Nucleus accumbens (tissue), 56 donors: ENCODE data around the gene CCDC74A.
"Not testable (repeated sequence)": the region's sequence is repeated elsewhere in the genome, so short reads cannot be mapped to it uniquely, and the experiment has no call there.

Source experiments
- DNase-seq, 56 donors: peaks; one replicate each; lab custom pipeline; 2025; lab: John Stamatoyannopoulos, UW

The CCDC74A gene

DNA sequence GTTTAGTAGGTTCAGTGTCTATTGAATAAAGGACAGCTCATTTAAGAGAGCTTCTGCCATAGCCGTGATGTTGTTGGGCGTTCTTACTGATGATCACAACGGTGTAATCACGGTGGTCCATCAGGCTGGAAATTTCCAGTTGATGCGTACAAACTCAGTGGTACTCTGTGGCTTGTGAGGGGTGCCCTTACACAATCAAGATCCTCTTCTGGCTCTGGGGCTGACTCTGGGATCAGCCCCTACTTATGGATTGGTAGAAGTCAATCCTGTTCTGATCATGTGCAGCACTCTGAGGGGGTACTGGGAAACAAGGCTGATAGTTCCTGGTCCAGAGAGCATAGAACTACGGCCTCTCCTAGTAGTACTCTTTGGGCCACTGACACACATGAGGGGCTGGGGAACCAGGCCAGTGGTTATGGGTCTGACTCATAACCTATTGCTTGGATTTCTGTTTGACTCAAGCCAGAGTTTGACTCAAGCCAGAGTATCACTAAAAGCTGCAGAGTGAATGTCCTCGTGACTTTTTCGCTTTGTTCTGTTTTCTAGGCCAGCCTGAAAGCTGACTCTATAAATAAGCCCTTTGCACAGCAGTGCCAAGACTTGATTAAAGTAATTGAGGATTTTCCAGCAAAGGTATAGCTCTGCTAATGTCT, 29.2 kb upstream of the CCDC74A start:
- not testable (repeated sequence) for DNase-seq

DNA sequence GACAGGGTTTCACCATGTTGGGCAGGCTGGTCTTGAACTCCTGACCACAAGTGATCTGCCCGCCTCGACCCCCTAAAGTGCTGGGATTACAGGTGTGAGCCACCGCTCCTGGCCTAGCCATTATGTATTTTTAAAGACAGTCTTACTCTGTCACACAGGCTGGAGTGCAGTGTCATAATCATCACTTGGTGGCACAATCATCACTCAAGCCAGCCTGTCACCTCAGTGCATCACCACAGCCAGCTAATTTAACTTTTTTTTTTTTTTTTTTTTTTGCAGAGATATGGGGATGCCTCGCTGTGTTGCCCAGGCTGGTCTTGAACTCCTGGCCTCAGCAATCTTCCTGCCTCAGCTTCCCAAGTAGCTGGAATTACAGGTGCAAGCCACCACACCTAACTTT, 24.1 kb upstream of the CCDC74A start:
- DNase-seq = not testable (repeated sequence)

DNA sequence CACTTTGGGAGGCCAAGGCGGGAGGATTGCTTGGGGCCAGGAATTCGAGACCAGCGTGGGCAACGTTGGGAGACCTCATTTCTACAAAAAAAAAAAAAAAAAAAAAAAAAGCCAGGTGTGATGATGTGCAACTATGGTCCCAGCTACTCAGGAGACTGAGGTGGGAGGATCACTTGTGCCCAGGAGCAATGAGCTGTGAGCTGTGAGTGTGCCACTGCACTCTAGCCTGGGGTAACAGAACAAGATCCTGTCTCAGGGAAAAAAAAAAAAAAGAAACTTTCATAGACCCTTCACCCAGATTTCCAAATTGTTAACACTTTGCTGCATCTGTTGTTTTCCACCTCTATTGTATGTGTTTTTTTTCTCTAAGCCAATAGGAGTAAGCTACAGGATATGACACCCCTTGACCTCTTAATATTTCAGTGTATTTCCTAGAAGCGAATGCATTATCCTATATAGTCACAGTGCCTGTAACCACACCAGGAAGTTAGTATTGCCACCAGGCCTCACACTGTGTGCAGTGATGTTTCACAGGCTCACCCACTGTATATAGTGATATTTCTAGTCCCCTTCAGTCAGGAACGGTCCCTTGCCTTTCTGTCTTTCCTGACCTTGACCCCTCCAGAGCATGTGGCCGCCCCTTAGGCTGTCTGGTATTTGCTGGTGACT, 23.5 kb upstream of the CCDC74A start:
- not testable (repeated sequence) for DNase-seq

GRCh38 chr2:131509615-131510014, 18.1 kb upstream of the CCDC74A start:
- DNase-seq = no peak

- DNase-seq = not testable (repeated sequence)
These were observed 16.3 kb upstream of the CCDC74A start for GRCh38 chr2:131511291-131511968.

DNA sequence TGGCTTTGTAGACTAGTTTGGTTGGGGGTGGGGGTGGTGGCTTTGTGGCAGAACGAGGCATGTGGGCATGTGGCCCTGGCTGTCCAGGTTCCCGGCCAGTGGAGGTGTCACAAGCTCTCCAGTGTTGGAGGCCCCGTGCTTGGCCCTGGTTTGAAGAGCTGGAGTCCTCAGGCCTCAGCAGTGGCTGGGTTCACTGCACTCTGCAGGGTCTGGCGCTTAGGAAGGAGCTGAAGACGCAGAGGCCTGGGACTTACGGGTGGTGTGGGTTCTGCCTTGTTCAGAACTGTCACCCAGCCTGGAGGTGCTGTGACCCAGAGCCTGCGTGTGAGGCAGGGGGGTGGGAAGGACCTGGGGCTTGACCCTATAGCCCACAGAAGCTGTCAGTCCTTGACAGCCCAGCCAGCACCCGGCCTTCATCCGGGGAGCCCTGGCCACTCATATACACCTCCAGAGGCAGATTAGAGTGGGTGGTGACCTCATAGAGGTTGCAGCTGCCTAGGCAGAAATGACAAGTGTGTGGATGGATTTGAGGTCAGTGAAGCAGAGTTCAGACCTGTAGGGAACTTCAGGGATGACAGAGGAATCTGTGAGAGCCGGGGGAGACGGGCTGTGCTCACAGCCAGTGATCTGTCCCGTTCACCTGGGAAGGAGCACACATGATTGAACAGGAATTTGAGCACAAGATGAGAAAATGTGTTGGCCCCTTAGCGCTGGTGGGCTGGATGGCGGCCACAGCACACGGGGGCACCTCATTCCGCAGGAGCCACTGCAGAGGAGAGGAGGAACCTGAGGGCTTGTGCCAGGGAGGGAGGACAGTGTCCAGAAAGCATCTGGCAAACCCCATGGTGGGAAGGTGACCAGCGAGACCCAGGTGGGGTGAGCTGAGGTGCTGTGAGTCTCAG, 15.5 kb upstream of the CCDC74A start:
- DNase-seq = peak in 3 of 56 donors; percentile 4 to 8 (median 7)

DNA sequence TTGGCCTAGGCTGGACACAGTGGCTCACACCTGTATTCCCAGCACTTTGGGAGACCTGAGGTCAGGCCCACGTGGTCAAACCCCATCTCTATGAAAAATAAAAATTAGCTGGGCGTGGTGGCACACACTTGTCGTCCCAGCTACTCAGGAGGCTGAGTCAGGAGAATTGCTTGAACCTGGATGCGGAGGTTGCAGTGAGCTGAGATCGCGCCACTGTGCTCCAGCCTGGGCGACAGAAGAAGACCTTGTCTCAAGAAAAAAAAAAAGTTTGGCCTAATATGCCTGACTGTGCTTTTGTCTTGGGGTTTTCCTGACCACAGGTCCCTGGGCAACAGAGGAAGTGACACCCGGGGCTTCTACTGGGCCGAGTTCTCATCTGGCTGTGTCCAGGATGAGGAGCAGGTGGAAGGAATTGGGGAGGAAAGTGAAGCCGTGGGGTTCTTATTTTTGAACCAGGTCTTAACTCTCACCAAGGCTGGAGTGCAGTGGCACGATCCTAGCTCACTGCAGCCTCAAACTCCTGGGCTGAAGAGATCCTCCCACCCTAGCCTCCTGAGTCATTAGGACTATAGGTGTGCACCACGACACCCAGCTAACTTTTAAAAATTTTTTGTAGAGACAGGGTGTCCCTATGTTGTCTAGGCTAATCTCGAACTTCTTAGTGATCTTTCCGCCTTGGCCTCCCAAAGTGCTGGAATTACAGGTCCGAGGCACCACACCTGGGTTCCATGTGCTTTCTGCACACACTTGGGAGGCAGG, 13.1 kb upstream of the CCDC74A start:
- not testable (repeated sequence) for DNase-seq

GRCh38 chr2:131515235-131515634, 12.5 kb upstream of the CCDC74A start:
- DNase-seq = not testable (repeated sequence)

DNA sequence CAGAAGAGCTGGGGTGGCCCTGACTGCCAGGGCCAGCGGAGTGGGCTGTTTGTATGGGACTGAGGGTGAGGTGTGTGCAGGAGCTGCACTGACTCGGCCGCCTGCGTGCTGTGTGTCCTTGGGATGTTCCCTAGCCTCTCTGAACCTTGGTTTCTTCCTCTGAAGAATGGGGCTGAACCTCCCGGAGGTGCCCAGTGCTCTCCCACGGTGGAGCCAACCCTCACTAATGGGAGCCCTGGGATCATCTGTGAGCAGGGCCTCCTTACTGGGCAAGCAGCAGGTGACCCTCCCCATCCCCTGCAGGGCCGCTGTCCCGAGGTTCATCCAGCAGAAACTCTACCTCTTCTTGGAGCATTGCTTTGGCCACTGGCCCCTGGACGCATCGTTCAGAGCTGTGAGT, 11.7 kb upstream of the CCDC74A start:
- DNase-seq = no peak

DNA sequence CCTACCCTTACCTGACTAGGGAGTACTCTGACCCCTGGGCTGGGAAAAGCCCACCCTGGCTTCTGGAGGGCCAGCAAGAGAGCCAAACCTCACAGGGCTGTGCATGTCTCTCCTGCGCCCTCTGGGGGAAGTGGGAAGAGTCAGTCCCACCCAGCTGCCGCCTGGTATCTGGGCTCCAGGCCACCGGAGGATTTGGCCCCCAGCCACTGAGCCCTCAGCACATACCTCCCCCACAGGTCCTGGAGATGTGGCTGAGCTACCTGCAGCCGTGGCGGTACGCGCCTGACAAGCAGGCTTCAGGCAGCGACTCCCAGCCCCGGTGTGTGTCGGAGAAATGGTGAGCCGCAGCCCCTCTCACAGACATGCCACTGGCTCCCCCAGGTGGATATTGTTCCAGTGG, 11.1 kb upstream of the CCDC74A start:
- peak in 1 of 56 donors; percentile 6 for DNase-seq

GRCh38 chr2:131517106-131517831, 10.4 kb upstream of the CCDC74A start:
- no peak for DNase-seq

DNA sequence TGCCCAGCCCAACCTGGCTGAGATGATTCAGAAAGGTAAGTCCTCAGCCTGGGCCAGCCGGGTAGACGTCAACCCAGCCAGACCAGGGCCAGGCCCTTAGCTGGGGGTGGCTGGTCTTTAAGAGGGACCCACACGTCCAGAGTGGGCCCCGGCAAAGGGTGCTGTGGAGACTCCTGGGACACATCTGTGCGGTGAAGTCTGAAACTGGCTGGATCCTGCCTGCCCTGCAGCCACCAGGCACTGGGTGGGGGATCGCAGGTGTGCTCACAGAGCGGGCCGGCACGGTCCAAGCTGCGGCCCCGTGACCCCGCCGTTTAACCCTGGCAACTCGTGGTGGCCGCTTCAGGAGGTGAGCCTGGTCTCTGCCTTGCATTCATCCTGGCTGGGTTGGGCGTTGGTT, 9.8 kb upstream of the CCDC74A start:
- DNase-seq = not testable (repeated sequence)

- not testable (repeated sequence) for DNase-seq
These were observed 9.2 kb upstream of the CCDC74A start for GRCh38 chr2:131518531-131518930.

DNA sequence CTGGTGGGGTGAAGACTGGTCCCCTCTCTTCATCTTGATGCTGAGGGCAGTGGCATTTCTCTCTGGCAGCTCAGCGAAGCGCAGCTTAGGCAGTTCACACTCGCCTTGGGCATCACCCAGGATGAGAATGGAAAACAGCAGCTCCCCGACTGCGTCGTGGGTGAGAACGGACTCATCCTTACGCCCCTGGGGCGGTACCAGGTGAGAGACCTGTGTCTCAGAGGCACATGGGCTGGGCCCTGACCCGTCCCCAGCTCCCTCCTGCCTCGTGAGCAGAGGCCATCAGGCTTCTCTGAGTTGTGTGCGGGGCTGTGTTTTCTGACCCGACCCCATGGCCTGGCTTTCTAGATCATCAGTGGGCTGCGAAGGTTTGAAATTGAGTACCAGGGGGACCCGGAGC, 8.2 kb upstream of the CCDC74A start:
- no peak for DNase-seq

DNA sequence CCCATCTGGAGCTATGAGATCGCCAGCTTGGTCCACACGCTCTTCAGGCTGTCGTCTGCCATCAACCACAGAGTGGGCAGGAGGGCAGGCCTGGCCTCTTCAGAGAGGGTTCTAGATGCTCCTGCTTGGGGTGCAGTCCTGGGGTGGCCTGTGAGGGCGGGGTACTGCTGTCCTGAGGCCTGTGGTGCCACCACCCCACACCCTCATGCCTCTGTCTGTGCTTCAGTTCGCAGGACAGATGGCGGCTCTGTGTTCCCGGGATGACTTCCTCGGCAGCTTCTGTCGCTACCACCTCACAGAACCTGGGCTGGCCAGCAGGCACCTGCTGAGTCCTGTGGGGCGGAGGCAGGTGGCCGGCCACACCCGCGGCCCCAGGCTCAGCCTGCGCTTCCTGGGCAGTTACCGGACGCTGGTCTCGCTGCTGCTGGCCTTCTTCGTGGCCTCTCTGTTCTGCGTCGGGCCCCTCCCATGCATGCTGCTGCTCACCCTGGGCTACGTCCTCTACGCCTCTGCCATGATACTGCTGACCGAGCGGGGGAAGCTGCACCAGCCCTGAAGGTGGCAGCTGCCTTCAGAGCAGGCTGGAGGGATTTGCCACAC, 7.7 kb upstream of the CCDC74A start:
- DNase-seq = not testable (repeated sequence)

DNA sequence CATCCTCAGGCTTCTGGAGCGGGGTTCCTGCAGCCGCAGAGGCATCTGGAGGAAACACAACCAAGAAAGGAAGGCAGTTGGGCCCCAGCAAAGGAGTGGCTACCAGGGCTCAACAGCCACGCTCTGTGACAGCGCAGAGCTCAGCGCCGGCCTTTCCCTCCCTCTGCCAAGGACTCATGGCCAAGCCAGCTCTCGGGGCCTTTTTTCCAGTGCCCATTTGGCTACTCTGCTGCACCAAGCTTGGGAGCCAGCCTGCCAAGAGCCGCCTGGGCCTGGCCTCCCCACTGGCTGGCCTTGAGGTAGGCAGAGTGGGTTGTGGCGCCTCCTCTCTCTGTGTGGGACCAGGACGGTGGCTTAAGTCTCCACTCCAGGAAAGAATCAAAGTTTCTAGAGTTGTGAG, 7.2 kb upstream of the CCDC74A start:
- DNase-seq = peak in 10 of 56 donors; percentile 6 to 37 (median 16)

DNA sequence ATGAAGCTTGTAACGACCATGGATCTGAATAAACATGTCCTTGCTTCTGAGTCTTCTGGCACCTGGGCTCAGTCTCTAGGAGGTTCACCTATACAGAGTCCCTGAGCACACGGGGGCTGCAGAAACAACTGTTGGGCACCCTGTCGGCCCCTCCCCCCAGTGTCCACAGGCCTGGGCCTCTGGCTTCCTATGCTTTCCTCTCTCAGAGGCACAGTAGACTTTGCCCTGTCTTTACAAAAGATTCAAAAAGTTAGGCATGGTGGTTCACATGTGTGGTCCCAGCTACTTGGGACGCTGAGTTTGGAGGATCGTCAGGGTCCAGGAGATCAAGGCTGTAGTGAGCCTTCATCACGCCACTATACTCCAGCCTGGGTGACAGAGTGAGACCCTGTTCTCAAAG, 6.2 kb upstream of the CCDC74A start:
- not testable (repeated sequence) for DNase-seq

DNA sequence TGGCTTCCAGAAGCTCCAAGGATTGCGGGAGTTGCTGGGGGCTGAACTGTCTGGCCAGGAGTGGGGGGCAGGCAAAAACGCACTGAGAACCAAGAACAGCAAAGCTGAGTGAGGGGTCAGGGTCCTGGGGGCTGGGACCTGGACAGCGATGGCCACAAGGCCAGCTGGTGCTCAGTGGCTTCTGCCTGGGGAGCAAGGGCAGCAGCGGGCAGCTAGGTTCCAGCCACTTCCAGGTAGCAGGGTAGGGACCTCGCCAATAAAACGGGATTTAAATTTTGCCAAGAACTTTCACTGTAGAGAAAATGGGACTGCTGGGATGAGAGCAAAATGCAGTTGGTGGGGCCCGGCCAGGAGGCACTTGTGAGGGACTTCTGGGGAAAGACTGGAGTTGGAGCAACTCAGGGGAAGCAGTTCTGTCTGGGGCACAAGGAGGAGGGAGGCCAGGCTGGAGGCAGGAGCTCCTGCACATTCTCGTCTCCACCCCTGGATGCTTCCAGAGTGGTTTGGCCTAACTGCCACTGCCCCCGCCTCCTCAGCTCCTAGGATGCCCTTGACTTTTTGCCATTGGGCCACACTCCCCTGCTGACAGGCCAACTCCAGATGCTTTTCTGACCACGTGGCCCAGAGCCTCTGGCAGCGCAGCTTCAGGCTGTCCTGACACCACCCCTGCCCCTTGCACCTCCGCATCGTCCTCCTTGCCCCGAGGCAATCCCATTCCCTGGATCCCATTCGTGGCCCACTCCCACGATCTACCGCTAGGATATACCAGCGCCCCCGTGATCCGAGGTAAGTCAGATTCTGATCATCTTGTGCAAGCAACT, 5.5 kb upstream of the CCDC74A start:
- no peak for DNase-seq
